Esophagus (tissue), 2 donors: ENCODE data around the gene ZNF469. TPM values are rescaled to one million over a fixed set of nuclear protein-coding genes. Genes with fewer than 3 reads are reported as not detected.
"Not testable (repeated sequence)": the region's sequence is repeated elsewhere in the genome, so short reads cannot be mapped to it uniquely, and the experiment has no call there.

Experiments
- H3K27ac ChIP-seq, 2 donors: one replicate each; pipeline ENCODE4 v1.5.1; 2013; ENCODE audit warnings: low read depth in 2 of 2, mild to moderate bottlenecking in 2 of 2, inconsistent platforms in 1 of 2, low read length in 1 of 2, moderate library complexity in 1 of 2
- H3K27me3 ChIP-seq, 2 donors: one replicate each; pipeline ENCODE4 v1.6.1; 2013; ENCODE audit warnings: low read length in 2 of 2, control low read depth in 1 of 2, mild to moderate bottlenecking in 1 of 2; ENCODE audit not compliant: insufficient read depth in 2 of 2, control insufficient read depth in 1 of 2
- H3K36me3 ChIP-seq, 2 donors: one replicate each; pipeline ENCODE4 v1.6.1; 2013; ENCODE audit warnings: low read length in 1 of 2; ENCODE audit not compliant: control insufficient read depth in 2 of 2, insufficient read depth in 2 of 2
- H3K4me1 ChIP-seq, 2 donors: one replicate each; pipeline ENCODE4 v1.6.1; 2013; ENCODE audit warnings: low read length in 1 of 2; ENCODE audit not compliant: control insufficient read depth in 2 of 2, insufficient read depth in 2 of 2
- H3K4me3 ChIP-seq, 2 donors: one replicate each; pipeline ENCODE4 v1.5.1; 2013; ENCODE audit warnings: low read length in 2 of 2, mild to moderate bottlenecking in 2 of 2, low read depth in 1 of 2, moderate library complexity in 1 of 2
- H3K9me3 ChIP-seq, 2 donors: one replicate each; pipeline ENCODE4 v1.6.1; 2013; ENCODE audit warnings: mild to moderate bottlenecking in 2 of 2, low read depth in 1 of 2, low read length in 1 of 2, moderate library complexity in 1 of 2; ENCODE audit not compliant: control insufficient read depth in 2 of 2, insufficient read depth in 1 of 2
- WGBS, 2 donors: extraction: QIAGEN DNeasy Blood & Tissue Kit; methylation state at CpG; one replicate each; pipeline ENCODE4 v1.1.7; 2013; 5-methylcytosine and 5-hydroxymethylcytosine counted together
- polyA plus RNA-seq, 2 donors: library from polyadenylated mRNA; stranded (reverse); fragments of 200-250 nt; gene quantifications; one replicate each; pipeline ENCODE4 v1.2.3, GENCODE V29; 2013
- donor health status: healthy with polysubstance abuse.
- donor health status: Bipolar disorder and iron deficiency.

Gene ZNF469
- polyA plus RNA-seq, 2 donors = 0.04 to 0.06 TPM

- no peak overlapping the region for H3K4me3 ChIP-seq
- no peaks in the 10 kb centered on the region for H3K27me3 ChIP-seq
- 30 to 44% methylated on average over 28 to 29 of the region's 29 CpGs for WGBS, 2 donors
Observed at GRCh38 chr16:88405216-88406060, 22.7 kb downstream of the ZNF469 start.

GRCh38 chr16:88406096-88407041 is 23.6 kb downstream of the ZNF469 start:
- no peaks in the 10 kb centered on the region for H3K9me3 ChIP-seq
- whole genome bisulfite sequencing, 2 donors = 60 to 62% methylated on average over 34 to 39 of the region's 39 CpGs
- H3K27me3 ChIP-seq = no peaks in the 10 kb centered on the region
- H3K36me3 ChIP-seq = no peaks in the 10 kb centered on the region
- H3K4me1 ChIP-seq = no peaks in the 10 kb centered on the region
- no peak overlapping the region for H3K4me3 ChIP-seq
- no peak overlapping the region for H3K27ac ChIP-seq

More at GRCh38 chr16:88405216-88406060, 22.7 kb downstream of the ZNF469 start:
- Histone ChIP-seq H3K4me1 (no peaks in the 10 kb centered on the region), H3K9me3 (no peaks in the 10 kb centered on the region), H3K27ac (no peak overlapping the region), H3K36me3 (no peaks in the 10 kb centered on the region)

- no peaks in the 10 kb centered on the region for H3K9me3 ChIP-seq
- no peak overlapping the region for H3K27ac ChIP-seq
- H3K4me3 ChIP-seq = no peak overlapping the region
- no peaks in the 10 kb centered on the region for H3K36me3 ChIP-seq
- no peaks in the 10 kb centered on the region for H3K4me1 ChIP-seq
- H3K27me3 ChIP-seq = no peaks in the 10 kb centered on the region
- 84 to 93% methylated on average over 20 of the region's 20 CpGs for WGBS, 2 donors
Observed at GRCh38 chr16:88407042-88407420, 24.3 kb downstream of the ZNF469 start.

GRCh38 chr16:88407807-88408206 is 25.0 kb downstream of the ZNF469 start:
- H3K9me3 ChIP-seq = no peaks in the 10 kb centered on the region
- H3K27ac ChIP-seq = no peak overlapping the region
- H3K4me3 ChIP-seq = no peak overlapping the region
- H3K27me3 ChIP-seq = no peaks in the 10 kb centered on the region
- WGBS, 2 donors = 77 to 80% methylated on average over 5 of the region's 5 CpGs
- peaks cover 0 to under 1% of the 10 kb centered on the region in 2 donors for H3K4me1 ChIP-seq
- no peaks in the 10 kb centered on the region for H3K36me3 ChIP-seq

- Histone ChIP-seq H3K4me1 (peaks cover 0 to 2% of the 10 kb centered on the region in 2 donors), H3K36me3 (no peaks in the 10 kb centered on the region), H3K4me3 (no peak overlapping the region), H3K27me3 (no peaks in the 10 kb centered on the region), H3K27ac (no peak overlapping the region), H3K9me3 (no peaks in the 10 kb centered on the region)
- WGBS, 2 donors = 81 to 83% methylated on average over 14 to 15 of the region's 15 CpGs
Observed at GRCh38 chr16:88408561-88409142, 25.9 kb downstream of the ZNF469 start.

GRCh38 chr16:88409296-88410065 is 26.7 kb downstream of the ZNF469 start:
- Histone ChIP-seq H3K4me3 (no peak overlapping the region), H3K36me3 (no peaks in the 10 kb centered on the region), H3K4me1 (peaks cover 0 to 2% of the 10 kb centered on the region in 2 donors), H3K9me3 (no peaks in the 10 kb centered on the region), H3K27ac (no peak overlapping the region), H3K27me3 (no peaks in the 10 kb centered on the region)
- WGBS, 2 donors = 71 to 74% methylated on average over 25 to 29 of the region's 29 CpGs

- H3K27me3 ChIP-seq, H3K4me1 ChIP-seq, H3K9me3 ChIP-seq, H3K4me3 ChIP-seq, H3K27ac ChIP-seq, H3K36me3 ChIP-seq: not testable (repeated sequence)
- 92 to 94% methylated on average over 28 of the region's 28 CpGs for WGBS, 2 donors
Observed at GRCh38 chr16:88410297-88410968, 27.7 kb downstream of the ZNF469 start.

- Histone ChIP-seq H3K4me3 (no peak overlapping the region), H3K27me3 (no peaks in the 10 kb centered on the region), H3K9me3 (no peaks in the 10 kb centered on the region), H3K4me1 (peaks cover 2 to 4% of the 10 kb centered on the region in 2 donors), H3K36me3 (no peaks in the 10 kb centered on the region), H3K27ac (no peak overlapping the region)
- 85 to 89% methylated on average over 17 to 18 of the region's 18 CpGs for WGBS, 2 donors
Observed at GRCh38 chr16:88411951-88412576, 29.3 kb downstream of the ZNF469 start.
